ENCODE data around the gene CYSLTR2. TPM values are rescaled to one million over a fixed set of nuclear protein-coding genes. Genes with fewer than 3 reads are reported as not detected.

CYSLTR2 gene
- total and polyA plus RNA-seq, 2 experiments from 2014 or later: 5.1 to 22.2 TPM

DNA sequence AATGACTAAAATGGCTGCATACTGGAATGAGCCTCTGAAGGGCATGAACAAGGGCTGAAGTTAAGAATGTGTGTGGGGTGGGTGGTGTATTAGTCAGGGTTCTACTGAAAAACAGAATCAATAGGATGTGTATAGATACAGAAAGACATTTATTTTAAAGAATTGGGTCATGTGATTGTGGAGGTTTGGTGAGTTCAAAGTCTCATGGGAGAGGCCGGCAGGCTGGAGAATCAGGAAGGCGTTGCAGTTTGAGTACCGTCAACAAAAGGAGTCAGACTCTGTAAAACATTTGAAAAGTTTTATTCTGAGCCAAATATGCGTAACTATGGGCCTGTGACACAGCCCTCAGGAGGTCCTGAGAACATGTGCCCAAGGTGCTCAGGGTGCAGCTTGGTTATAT is 24.5 kb upstream of the CYSLTR2 start:
- Histone ChIP-seq H3K27ac (peak overlapping the region; percentile 85), H3K4me1 (ENCODE audit: insufficient read depth) (peaks cover 30% of the 10 kb centered on the region)
- DNase-seq (ENCODE audit: low spot score): peak; percentile 52

DNA sequence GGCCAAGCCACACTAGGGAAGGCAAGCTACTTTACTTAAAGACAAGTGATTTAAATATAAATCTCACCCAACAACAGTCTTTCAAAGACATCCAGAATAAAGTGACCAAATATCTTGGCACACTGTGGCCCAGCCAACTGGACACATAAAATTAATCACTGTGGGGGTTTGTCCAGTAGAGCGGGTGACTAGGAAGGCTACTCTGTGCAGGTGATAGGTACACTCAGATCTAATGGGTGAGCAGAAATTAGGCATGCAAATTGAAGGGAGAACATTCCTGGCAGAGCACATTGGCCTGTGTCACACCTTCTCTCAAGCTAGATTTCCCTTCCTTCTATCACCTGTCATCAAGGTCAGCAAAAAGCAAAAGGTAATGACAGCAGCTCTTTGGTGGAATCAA is 23.4 kb upstream of the CYSLTR2 start:
- no peak overlapping the region for H3K4me3 ChIP-seq
- no peaks in the 10 kb centered on the region for H4K20me1 ChIP-seq (ENCODE audit: insufficient read depth, poor library complexity, severe bottlenecking)
- H3K27me3 ChIP-seq: no peaks in the 10 kb centered on the region
- TF ChIP-seq CTCF (IDR thresholded peaks at IDR 0.05; ENCODE audit: poor library complexity): no peak
- no peak for TF ChIP-seq EZH2 (IDR thresholded peaks at IDR 0.05; ENCODE audit: borderline replicate concordance)
- TF ChIP-seq EZH2phosphoT487 (IDR thresholded peaks at IDR 0.05; ENCODE audit: low read depth, severe bottlenecking, unreplicated experiment): no peak
- H3K79me2 ChIP-seq: no peaks in the 10 kb centered on the region
- peaks cover 3% of the 10 kb centered on the region for H3K9me3 ChIP-seq (ENCODE audit: low read depth)
- DNase-seq (ENCODE audit: low spot score): no peak
- H3K9me2 ChIP-seq (replicated peaks; ENCODE audit: insufficient read depth): no peaks in the 10 kb centered on the region
- H3K36me3 ChIP-seq (replicated peaks; ENCODE audit: insufficient read depth, low read depth): no peaks in the 10 kb centered on the region
- peak overlapping the region; percentile 85 for H3K27ac ChIP-seq
- WGBS (ENCODE audit: low lambda C conversion rate, missing lambda C conversion rate): 87% methylated on average over 1 of the region's 1 CpG
- no peak overlapping the region for H3K4me2 ChIP-seq
- no peak overlapping the region for H2AFZ ChIP-seq
- H3K4me1 ChIP-seq (ENCODE audit: insufficient read depth): peaks cover 20% of the 10 kb centered on the region

More for the DNA sequence above, 24.5 kb upstream of the CYSLTR2 start:
- H4K20me1 ChIP-seq (ENCODE audit: insufficient read depth, poor library complexity, severe bottlenecking): no peaks in the 10 kb centered on the region
- peak overlapping the region; percentile 36 for H2AFZ ChIP-seq
- TF ChIP-seq CTCF (IDR thresholded peaks at IDR 0.05; ENCODE audit: poor library complexity): no peak
- TF ChIP-seq EZH2 (IDR thresholded peaks at IDR 0.05; ENCODE audit: borderline replicate concordance): no peak
- TF ChIP-seq EZH2phosphoT487 (IDR thresholded peaks at IDR 0.05; ENCODE audit: low read depth, severe bottlenecking, unreplicated experiment): no peak
- 71% methylated on average over 4 of the region's 4 CpGs for WGBS (ENCODE audit: low lambda C conversion rate, missing lambda C conversion rate)
- peak overlapping the region; percentile 39 for H3K4me2 ChIP-seq
- H3K4me3 ChIP-seq: no peak overlapping the region
- H3K36me3 ChIP-seq (replicated peaks; ENCODE audit: insufficient read depth, low read depth): no peaks in the 10 kb centered on the region
- H3K79me2 ChIP-seq: no peaks in the 10 kb centered on the region
- no peaks in the 10 kb centered on the region for H3K27me3 ChIP-seq
- no peaks in the 10 kb centered on the region for H3K9me3 ChIP-seq (ENCODE audit: low read depth)
- no peaks in the 10 kb centered on the region for H3K9me2 ChIP-seq (replicated peaks; ENCODE audit: insufficient read depth)

- Histone ChIP-seq H3K9me3 (ENCODE audit: low read depth) (peaks cover 3% of the 10 kb centered on the region), H4K20me1 (ENCODE audit: insufficient read depth, poor library complexity, severe bottlenecking) (no peaks in the 10 kb centered on the region), H3K4me2 (no peak overlapping the region), H3K79me2 (no peaks in the 10 kb centered on the region), H3K4me1 (ENCODE audit: insufficient read depth) (peaks cover 15% of the 10 kb centered on the region), H3K27me3 (no peaks in the 10 kb centered on the region), H3K36me3 (replicated peaks; ENCODE audit: insufficient read depth, low read depth) (no peaks in the 10 kb centered on the region), H3K4me3 (no peak overlapping the region), H3K27ac (peak overlapping the region; percentile 29), H2AFZ (no peak overlapping the region), H3K9me2 (replicated peaks; ENCODE audit: insufficient read depth) (no peaks in the 10 kb centered on the region)
- DNase-seq (ENCODE audit: low spot score): no peak
- 86% methylated on average over 4 of the region's 4 CpGs for WGBS (ENCODE audit: low lambda C conversion rate, missing lambda C conversion rate)
- no peak for TF ChIP-seq EZH2 (IDR thresholded peaks at IDR 0.05; ENCODE audit: borderline replicate concordance)
- no peak for TF ChIP-seq CTCF (IDR thresholded peaks at IDR 0.05; ENCODE audit: poor library complexity)
- TF ChIP-seq EZH2phosphoT487 (IDR thresholded peaks at IDR 0.05; ENCODE audit: low read depth, severe bottlenecking, unreplicated experiment): no peak
Observed at GRCh38 chr13:48630773-48631172, 23.0 kb upstream of the CYSLTR2 start.

GRCh38 chr13:48631441-48631840 is 22.3 kb upstream of the CYSLTR2 start:
- H3K4me1 ChIP-seq (ENCODE audit: insufficient read depth): peaks cover 12% of the 10 kb centered on the region
- H3K27me3 ChIP-seq: no peaks in the 10 kb centered on the region
- H3K9me3 ChIP-seq (ENCODE audit: low read depth): peaks cover 3% of the 10 kb centered on the region
- no peaks in the 10 kb centered on the region for H4K20me1 ChIP-seq (ENCODE audit: insufficient read depth, poor library complexity, severe bottlenecking)
- DNase-seq (ENCODE audit: low spot score): no peak
- no peaks in the 10 kb centered on the region for H3K9me2 ChIP-seq (replicated peaks; ENCODE audit: insufficient read depth)
- WGBS (ENCODE audit: low lambda C conversion rate, missing lambda C conversion rate): 58% methylated on average over 1 of the region's 1 CpG
- H3K79me2 ChIP-seq: no peaks in the 10 kb centered on the region
- H3K4me3 ChIP-seq: no peak overlapping the region
- TF ChIP-seq CTCF (IDR thresholded peaks at IDR 0.05; ENCODE audit: poor library complexity): no peak
- no peak for TF ChIP-seq EZH2 (IDR thresholded peaks at IDR 0.05; ENCODE audit: borderline replicate concordance)
- H3K4me2 ChIP-seq: no peak overlapping the region
- no peak overlapping the region for H2AFZ ChIP-seq
- peak overlapping the region; percentile 29 for H3K27ac ChIP-seq
- no peaks in the 10 kb centered on the region for H3K36me3 ChIP-seq (replicated peaks; ENCODE audit: insufficient read depth, low read depth)
